GM18867 (cell line): ENCODE measurements around the gene ABHD16A.

ENCODE experiments used
- ATAC-seq: cut with Tn5 transposase; IDR thresholded peaks from one replicate; pipeline ENCODE4 v1.9.1; 2021; ENCODE audit warnings: mild to moderate bottlenecking, moderate library complexity; ENCODE audit not compliant: unreplicated experiment

The ABHD16A gene

DNA sequence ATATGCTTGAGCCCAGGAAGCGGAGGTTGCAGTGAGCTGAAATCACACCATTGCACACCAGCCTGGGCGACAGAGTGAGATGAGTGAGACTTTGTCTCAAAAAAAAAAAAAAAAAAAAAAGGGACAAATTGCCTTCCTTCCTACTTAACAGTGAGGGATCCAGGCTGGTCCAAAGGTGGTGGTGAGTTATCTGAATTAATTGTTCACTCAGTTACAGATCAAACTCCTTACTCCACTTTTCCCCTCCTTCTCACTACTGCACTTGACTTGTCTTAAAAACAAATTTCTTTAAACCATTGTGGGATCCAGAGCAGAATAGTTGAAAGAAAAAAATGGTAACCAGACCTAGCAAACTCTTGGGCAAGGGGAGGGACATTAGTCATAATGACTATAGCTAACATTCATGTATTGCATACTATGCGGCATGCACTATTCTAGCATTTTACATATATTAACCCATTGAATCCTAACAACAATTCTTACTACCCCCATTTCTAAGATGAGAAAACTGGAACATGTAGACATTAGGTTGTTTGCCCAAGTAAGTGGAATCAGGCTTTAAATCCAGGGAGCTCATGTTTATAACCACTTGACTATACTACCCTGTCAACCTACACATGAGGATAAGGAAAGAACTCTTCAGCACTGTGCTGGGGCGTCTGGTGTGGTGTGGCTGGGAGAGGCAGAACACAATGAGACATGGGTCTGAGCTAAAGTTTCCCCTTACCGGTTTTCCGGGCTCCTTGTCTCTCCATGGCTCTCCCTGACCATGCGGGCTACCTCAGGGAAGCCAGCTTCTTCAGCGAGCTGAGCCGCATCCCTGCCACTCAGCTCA lies 39.8 kb downstream of the ABHD16A start:
- no peak for ATAC-seq

DNA sequence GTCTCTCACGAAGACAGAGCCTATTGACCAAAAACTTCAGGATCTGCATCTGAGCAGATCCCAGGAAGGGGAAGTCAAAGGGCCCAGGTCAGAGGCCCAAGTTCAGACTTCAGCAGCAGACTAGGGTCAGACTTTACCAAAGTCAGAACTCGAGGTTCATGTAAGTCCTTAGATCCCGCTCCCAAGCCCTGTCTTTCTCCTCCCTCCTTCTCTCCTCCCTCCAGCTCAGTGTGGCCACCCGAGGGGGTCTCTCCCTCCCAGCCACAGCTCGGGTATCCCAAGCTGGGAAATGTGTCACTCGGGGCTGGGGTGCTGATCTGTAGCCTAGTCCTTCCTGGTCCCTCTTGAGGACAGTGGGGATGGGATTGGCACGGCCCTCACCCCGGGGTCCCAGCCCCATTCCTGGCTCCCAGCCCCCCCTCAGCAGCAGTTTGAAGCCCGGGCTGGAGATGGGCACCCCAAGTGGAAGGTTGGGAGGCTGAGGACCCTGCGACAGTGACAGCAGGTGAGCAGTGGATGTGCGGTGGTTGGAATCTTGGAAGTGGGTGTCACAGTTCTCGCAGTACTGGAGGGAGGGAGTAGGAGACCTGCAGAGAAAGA lies 40.9 kb downstream of the ABHD16A start:
- no peak for ATAC-seq

DNA sequence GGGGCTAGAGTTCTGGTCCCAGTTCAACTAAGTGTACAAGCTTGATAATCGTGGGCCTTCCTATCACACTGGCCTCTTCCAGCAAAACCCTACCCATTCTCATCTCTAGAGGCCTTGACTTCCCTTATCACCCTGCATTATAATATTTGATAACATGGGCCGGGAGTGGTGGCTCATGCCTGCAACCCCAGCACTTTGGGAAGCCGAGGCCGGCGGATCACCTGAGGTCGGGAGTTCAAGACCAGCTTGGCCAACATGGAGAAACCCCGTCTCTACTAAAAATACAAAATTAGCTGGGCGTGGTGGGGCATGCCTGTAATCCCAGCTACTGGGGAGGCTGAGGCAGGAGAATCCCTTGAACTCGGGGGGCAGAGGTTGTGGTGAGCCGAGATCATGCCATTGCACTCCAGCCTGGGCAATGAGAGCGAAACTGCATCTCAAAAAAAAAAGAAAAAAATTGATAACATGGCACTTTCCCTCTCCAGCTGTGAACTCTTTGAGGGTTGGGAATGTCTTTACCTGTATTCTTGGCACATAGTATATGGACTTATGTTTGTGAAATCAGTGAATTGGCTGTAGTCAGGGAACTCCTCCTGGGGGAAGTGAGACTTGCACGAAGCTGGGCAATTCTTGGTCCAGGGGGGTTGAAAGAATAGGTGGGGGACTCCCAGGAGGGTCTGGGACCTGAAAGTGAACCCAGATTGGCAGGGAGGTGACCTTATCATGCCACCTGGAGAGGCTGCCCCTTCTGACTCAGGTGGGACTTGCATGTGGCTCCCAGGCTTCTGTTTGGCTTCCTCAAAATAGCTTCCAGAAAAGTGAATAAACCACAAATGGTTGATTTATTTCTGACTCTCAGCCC lies 41.6 kb downstream of the ABHD16A start:
- ATAC-seq, result no peak

DNA sequence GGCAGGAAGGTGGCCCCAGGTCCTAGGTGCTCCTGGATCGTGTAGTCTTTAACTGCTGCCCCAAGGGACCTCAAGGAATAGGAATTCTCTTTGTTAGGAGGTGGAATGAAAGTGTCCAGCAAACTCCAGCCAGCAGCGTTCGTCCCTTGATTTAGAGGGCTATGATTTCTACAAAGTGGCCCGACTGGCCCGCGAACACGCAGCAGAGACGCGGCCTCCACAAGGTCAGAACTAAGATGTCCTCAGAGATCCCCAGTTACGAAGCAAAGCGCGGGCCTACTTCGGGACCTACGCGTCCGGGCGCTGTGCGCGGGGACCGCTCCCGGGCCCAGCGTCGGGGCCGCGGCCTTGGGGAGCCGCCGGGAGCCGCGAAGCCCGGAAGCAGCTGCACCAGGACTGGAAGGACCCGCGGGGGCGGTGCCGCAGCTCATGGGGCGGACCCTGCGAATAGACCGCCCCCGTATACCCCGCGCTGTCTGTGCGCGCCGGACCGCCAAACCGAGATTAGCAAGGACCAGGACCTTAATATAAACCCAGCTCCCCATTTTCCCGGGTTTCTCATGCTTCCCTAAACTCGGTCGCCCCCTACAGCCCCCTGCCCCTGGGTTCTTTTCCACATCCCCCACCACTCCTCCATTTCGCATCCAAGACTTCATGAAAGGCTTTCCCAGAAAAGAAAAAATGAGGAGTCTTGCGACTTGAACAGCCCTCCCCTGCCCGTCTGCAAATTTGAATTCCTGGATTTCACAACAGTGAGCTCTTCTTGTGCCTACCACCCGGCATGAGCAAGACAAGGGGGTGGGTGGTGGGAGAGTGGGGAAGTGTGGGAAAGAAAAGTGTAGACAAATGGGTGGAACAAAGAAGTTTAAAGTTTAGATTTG lies 42.5 kb downstream of the ABHD16A start, which contains the start of gene C6orf47:
Gene C6orf47 (minus strand): TSS at position 398 of the 881 bp plus-strand sequence. CDS start 831 bp downstream, outside the sequence.
- peak; percentile 49 for ATAC-seq

DNA sequence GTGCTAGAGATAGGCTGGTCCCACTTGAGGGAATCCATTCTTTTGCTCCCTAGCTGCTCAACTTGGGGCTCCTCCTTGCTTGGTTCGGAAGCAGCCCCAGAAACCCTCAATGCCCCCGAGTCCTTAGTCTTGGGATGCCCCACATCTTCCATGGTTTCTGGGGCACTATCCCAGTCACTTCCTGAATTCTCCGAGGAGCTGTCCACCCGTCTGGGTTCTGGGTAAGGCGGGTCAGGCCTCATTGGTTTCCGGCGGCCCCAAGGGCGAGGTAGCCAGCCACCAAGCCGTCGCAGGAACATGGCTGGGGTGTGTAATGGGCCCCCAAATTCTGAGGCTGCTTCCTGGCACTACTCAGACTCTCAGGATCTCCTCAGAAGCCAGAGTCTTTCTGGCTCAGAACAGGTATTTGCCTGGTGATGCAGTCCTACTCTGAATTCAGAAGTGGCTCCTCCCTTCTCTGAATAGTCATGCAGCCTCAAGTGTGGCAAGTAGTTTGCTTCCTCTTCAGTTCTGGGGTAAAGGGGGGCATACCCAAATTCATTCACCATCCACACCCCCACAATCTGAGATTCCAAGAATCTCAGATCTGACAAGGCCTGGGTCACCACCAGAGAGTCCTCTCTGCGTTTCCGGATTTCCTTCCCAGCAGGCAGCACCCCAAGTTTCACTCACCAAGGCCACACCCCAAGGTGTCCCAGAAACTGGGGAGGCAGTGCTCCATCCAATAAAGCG lies 43.3 kb downstream of the ABHD16A start:
- no peak for ATAC-seq

DNA sequence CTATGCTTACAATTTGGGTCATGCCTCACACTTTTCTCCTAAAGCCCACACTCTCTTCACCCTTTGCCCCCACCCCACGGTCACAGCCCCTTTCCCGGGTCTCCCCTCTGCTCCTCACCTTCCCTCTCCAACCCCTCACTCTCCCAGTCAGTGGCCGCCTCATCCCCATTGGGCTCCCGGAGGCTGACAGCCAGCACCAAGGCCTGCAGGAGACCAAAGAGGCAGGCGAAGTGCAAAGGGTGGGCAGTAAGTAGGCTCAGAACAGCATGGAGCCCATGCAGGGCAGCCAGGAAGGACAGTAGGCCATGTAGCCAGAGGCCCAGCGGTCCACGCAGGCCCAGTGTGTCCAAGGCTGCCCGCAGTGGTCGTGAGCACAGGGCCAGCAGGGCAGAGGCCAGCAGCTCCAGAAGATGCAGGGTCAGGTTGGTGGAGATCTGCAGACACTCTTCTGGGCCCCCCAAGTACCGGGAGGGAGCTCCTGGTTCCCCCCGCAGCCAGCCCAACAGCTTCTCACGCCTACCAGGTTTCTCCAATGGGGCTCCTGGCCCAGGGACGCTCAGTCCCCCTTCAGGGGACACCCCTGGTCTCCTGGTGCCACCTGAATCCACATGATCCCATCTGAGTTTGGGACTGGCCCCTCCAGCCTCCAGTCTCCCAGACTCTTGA lies 44.0 kb downstream of the ABHD16A start:
- no peak for ATAC-seq

DNA sequence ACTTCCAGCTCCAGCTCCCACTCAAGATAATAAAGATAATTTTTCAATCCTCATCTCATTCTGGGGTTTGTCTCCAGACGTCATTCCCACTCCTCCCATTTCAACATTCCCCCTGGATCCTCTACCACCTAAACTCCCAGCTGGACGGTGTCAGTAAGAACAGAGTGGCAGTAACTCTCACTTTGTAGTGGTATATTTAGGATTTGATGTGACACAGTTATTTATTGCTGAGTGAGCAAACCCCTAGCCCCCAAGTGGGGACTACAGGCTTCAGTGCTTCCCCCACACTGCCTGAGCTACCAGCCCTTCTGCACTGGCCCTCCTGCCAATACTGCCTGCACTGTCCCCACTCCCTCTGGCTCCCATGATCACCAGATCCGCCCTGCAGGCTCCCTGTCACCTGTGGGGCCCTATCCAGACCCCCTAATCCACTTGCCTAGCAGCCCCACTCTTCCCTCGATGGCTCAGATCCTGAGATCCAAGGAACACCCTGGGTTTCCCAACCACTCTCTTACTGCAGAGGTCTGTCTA lies 44.9 kb downstream of the ABHD16A start:
- ATAC-seq, result no peak

DNA sequence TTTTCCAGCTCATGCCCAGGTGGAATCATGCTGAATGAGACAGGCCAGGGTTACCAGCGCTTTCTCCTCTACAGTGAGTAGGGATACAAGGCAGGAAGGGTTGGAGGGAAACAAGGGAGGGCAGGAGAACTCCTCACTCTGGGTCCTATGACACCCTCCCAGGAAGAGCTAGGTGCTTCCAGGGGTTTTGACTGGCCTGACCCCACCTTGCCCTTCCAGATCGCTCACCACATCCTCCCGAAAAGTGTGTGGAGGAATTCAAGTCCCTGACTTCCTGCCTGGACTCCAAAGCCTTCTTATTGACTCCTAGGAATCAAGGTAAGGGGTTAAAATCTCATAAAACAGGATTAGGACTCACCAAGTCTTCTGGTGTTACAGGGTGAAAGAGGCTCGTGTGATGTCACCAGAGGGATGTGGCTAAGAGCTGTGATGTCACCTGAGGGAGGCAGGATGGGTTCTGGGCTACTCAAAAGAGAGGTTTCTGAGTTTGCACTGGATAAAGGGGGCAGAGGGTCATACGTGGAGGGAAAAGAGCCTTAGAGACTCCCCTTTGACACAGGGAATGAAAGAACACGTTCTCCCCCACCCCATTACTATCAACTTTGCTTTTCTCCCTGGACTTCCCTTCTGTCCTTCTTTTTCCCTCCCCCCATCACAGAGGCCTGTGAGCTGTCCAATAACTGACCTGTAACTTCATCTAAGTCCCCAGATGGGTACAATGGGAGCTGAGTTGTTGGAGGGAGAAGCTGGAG lies 45.5 kb downstream of the ABHD16A start:
- ATAC-seq, result no peak

DNA sequence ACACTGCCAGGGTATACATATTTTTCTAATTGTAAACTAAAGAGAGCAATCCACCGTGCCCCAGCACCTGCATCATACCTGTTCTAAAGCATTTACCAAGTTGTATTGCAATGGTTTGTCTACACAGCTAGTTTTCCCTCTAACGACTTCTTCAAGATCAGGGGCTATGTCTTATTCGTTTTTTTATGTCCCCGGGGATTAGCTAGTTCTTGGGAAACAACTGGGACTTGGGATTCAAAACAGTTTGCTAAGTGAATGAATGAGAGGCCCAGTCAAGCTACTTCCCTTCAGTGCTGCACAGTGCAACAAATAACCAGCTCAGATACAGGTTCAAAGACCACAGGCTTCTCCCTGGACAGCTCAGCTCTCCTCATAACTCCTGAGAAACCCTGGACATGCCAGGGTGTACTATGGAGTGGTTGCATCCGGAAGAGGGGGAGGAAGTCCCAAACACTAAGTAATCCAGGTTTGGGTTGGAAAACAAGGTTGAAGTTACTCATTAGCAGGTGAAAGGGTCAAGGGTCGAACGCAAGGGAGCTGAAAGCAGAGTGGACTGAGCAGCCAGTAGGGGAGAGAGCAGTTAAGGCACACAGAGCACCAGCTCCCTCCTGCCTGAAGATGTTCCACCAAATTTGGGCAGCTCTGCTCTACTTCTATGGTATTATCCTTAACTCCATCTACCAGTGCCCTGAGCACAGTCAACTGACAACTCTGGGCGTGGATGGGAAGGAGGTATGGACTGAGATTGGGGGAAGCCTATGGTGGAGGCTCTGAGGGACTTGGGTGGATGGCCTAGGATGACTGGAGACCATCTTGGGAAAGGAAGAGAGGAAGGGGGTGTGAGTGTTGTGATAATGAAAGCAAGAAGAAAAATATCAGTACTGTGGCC lies 47.5 kb downstream of the ABHD16A start, which contains the start of gene APOM:
Gene APOM (plus strand): TSS at position 546 of the 889 bp plus-strand sequence. CDS start 73 bp downstream, at position 619.
- no peak for ATAC-seq

DNA sequence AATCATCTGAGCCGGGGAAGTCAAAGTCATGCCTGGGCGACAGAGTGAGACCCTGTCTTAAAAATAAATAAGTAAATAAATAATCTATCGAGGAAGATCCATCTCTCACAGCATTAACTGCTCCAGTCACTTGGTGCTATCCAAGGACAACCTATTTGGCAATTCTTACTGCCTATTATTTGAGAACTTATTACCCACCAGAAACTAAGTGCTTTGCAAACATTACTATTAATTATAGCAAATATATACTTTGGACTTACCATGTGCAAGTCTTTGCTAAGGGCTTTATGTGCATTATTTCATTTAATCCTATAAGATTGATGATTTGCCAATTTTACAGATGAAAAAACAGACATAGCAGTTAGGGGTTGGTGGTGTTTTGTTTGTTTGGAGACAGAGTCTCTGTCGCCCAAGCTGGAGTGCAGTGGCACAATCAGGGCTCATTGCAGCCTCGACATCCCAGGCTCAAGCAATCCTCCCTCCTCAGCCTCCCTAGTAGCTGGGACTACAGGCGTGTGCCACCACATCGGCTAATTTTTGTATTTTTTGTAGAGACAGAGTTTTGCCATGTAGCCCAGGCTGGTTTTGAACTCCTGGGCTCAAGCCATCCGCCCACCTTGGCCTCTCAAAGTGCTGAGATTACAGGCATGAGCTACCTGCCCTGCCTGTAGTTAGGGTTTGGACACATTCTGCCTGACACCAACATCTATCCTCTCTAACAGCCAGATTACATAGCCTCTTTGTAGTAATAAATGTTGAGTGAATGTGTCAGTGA lies 48.4 kb downstream of the ABHD16A start:
- ATAC-seq, result no peak

DNA sequence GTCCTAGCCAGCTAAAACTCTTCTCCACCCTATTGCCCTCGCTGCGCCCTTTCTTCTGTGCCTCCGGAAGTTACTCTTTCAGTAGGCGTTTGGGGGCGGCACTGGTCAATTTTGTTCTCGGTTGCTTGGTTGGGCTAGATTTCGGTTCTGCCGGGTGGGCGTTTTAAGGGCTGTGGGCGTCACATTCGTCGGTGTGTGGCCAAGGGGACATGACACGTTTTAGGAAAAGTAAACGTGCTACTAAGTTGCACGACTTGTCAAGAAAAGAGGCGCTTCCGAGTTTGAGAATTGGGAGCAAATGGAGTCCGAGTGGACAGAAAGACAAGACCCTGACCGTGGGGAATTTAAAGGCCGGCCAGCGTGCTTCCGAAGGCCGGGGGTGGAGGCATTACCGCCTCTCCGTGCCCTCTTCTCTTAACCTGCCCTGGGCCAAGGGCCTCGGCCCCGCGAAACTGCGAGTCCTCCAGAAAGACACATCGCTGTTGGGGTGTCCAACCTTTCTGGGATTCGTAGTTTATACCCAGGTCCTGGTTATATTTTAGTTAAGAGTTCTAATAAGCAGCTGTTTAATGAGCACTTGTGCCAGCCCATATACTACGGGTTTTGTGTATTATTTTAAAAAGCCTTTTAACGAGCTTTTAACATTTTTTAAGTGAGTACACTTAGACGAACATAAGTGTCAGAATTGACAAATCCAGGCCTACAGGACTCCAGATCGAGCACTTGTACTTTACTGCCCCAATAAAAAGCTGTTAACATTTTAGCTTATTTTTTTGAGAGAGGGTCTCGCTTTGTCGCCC lies 50.0 kb downstream of the ABHD16A start:
- ATAC-seq, result peak; percentile 55

DNA sequence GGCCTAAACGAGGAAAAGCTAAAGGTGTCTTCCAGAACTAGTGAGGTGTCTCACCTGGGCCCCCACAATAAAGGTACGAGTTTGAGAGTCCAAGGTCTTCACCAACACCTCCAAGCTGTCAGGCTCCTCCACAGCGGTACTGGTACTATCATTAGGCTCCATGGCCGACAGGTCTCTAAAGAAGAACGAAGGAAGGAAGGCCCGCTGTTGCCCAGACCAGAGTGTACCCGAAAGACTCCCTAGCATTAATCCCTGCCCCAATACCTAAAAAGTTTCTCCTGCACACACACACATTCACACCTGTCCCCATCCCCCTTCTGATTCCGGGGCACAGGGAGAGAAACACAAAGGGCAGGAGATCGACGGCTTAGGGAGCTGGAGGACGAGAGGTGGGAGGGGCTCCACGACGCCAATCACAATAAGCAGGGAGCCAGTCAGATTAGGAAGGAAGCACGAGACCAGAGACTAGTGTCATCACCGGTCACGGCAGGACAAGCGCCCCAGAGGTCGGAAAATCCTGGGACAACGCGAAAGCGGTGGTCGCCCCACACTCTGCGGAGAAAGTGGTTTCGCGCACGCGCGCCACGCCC lies 51.4 kb downstream of the ABHD16A start:
- peak; percentile 28 for ATAC-seq

DNA sequence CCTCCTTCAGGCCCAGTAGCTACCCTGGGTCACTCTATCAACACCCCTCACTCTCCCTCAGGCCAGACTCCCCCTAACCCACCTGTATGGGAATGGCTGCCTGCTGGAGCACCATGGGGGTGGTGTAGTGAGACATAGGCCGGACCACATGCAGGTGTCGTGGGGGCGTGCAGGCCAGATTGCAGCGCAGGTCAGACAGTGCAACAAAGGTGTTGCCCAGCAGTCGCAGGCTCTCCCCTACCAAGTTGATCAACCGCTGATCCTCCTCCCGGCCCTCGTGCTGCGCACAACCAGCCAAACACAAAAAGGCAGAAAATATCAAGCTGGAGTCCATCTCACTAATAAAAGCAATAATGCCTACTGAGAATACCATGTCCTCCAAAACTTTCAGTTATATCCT lies 57.8 kb downstream of the ABHD16A start:
- no peak for ATAC-seq

DNA sequence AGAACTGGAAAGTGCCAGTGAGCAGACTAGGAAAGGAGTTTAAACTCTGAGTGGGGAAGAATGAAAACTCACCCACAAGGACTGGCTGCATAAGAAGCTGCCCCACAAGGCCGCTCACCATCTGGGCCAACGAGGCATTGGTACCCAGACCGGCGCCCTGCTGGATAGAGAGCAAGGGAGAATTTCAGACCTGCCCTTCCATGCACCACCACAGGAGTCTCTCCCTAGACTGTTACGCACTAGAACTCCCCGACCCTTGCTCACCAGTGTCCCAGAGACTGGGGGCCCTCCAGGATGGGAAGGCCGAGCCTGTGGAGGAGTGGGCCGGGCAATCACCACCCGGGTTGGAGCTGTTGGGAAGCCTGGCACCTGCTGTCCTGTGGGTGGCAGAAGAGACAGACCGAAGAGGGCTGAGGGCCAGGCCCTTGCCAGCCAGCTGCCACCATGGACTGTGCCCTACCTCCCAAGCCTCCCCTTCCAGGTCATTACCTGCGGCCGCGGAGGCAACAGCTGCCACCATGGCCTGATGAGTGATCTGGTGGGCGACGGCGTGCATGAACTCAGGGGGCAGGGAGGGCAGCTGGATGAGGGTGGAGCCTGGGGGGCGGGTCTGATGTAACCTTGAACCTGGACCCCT lies 59.2 kb downstream of the ABHD16A start:
- ATAC-seq, result no peak
